ENCODE data around the gene TMX4.

The TMX4 gene

GRCh38 chr20:8007490-8007889 is 12.1 kb downstream of the TMX4 start:
- Mint-ChIP-seq H3K36me3 (ENCODE audit: low read depth) (peaks cover 15% of the 10 kb centered on the region), H3K27ac (no peak overlapping the region), H3K4me3 (no peak overlapping the region), H3K4me1 (no peaks in the 10 kb centered on the region), H3K9me3 (no peaks in the 10 kb centered on the region), H3K27me3 (ENCODE audit: low read depth, poor library complexity) (no peaks in the 10 kb centered on the region)
- DNase-seq: no peak
- no peak for TF ChIP-seq CTCF (IDR thresholded peaks at IDR 0.05)

GRCh38 chr20:8005575-8006366 is 13.8 kb downstream of the TMX4 start:
- Mint-ChIP-seq H3K27me3 (ENCODE audit: low read depth, poor library complexity) (no peaks in the 10 kb centered on the region), H3K4me1 (no peaks in the 10 kb centered on the region), H3K27ac (no peak overlapping the region)

GRCh38 chr20:8005033-8005432 is 14.5 kb downstream of the TMX4 start:
- no peak for DNase-seq
- Mint-ChIP-seq H3K9me3 (no peaks in the 10 kb centered on the region), H3K27ac (no peak overlapping the region), H3K27me3 (ENCODE audit: low read depth, poor library complexity) (no peaks in the 10 kb centered on the region), H3K36me3 (ENCODE audit: low read depth) (peaks cover 26% of the 10 kb centered on the region), H3K4me1 (no peaks in the 10 kb centered on the region), H3K4me3 (no peak overlapping the region)
- TF ChIP-seq CTCF (IDR thresholded peaks at IDR 0.05): no peak

More at GRCh38 chr20:8005575-8006366, 13.8 kb downstream of the TMX4 start:
- no peak for DNase-seq
- TF ChIP-seq CTCF (IDR thresholded peaks at IDR 0.05): no peak
- Mint-ChIP-seq H3K9me3 (no peaks in the 10 kb centered on the region), H3K36me3 (ENCODE audit: low read depth) (peaks cover 20% of the 10 kb centered on the region), H3K4me3 (no peak overlapping the region)

- H3K4me1 Mint-ChIP-seq: no peaks in the 10 kb centered on the region
- no peak for DNase-seq
- no peak for TF ChIP-seq CTCF (IDR thresholded peaks at IDR 0.05)
Measured at GRCh38 chr20:8002056-8002455, 17.5 kb downstream of the TMX4 start.

GRCh38 chr20:8000796-8001195 is 18.8 kb downstream of the TMX4 start:
- H3K4me1 Mint-ChIP-seq: no peaks in the 10 kb centered on the region
- no peaks in the 10 kb centered on the region for H3K9me3 Mint-ChIP-seq
- no peak overlapping the region for H3K4me3 Mint-ChIP-seq
- peaks cover 11% of the 10 kb centered on the region for H3K36me3 Mint-ChIP-seq (ENCODE audit: low read depth)
- H3K27ac Mint-ChIP-seq: no peak overlapping the region
- no peaks in the 10 kb centered on the region for H3K27me3 Mint-ChIP-seq (ENCODE audit: low read depth, poor library complexity)
- DNase-seq: no peak
- TF ChIP-seq CTCF (IDR thresholded peaks at IDR 0.05): no peak

More at GRCh38 chr20:8002056-8002455, 17.5 kb downstream of the TMX4 start:
- H3K27me3 Mint-ChIP-seq (ENCODE audit: low read depth, poor library complexity): no peaks in the 10 kb centered on the region
- H3K9me3 Mint-ChIP-seq: no peaks in the 10 kb centered on the region
- H3K4me3 Mint-ChIP-seq: no peak overlapping the region
- peaks cover 13% of the 10 kb centered on the region for H3K36me3 Mint-ChIP-seq (ENCODE audit: low read depth)
- no peak overlapping the region for H3K27ac Mint-ChIP-seq

- DNase-seq: no peak
- H3K27ac Mint-ChIP-seq: no peak overlapping the region
- no peak for TF ChIP-seq CTCF (IDR thresholded peaks at IDR 0.05)
- H3K4me3 Mint-ChIP-seq: no peak overlapping the region
- H3K4me1 Mint-ChIP-seq: no peaks in the 10 kb centered on the region
- H3K9me3 Mint-ChIP-seq: peaks cover 13% of the 10 kb centered on the region
- H3K27me3 Mint-ChIP-seq (ENCODE audit: low read depth, poor library complexity): no peaks in the 10 kb centered on the region
- H3K36me3 Mint-ChIP-seq (ENCODE audit: low read depth): peaks cover 30% of the 10 kb centered on the region
Measured at GRCh38 chr20:7996898-7997297, 22.7 kb downstream of the TMX4 start.
